Activated CD4-positive, CD25-positive, alpha-beta regulatory T cell (primary cell): ENCODE data around the gene HUS1B.
"Not testable (repeated sequence)": the region's sequence is repeated elsewhere in the genome, so short reads cannot be mapped to it uniquely, and the experiment has no call there.

Experiments
- DNase-seq, 4 experiments: peaks; one replicate each; lab custom pipeline; 2025; lab: John Stamatoyannopoulos, UW

HUS1B gene

DNA sequence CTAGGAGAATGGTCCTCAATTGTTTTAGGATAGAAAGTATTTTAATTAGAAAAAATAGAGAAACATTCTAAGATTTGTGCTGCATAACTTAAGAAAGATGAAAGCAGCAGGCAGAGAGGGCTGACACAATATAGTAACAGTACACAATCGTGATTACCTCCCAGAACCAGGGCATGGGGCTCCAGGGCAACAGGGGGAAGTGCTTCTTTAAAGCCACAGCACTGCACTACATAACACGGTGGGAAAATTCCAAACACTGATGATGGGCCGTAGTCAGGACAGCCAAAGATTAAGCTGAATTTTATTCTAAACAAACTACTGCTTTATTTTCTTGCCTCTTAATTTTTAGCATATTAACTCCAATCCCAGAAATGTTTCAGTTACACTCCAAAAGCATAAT lies 21.6 kb upstream of the HUS1B start:
- no peak for DNase-seq

- DNase-seq: no peak
Observed at GRCh38 chr6:677919-678318, 21.0 kb upstream of the HUS1B start.

DNA sequence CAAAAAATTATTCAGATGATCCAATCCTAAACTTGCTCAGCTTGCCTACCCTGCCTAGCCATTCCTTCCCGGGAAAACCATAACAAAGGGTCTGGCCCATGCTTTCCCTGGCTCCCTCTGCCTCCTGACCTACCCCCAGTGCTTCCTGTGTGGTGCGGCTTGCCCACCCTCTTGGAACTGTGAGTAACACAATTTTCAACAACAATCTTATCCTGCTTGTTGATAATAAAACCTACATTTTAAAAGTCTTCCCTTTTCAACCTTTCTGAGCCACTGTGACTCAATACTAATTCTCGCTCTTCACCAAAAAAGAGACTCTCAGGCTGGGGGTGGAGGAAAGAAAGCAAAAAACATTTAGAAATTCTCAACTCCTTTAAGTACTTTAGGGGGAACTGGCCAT lies 18.1 kb upstream of the HUS1B start:
- no peak for DNase-seq

DNA sequence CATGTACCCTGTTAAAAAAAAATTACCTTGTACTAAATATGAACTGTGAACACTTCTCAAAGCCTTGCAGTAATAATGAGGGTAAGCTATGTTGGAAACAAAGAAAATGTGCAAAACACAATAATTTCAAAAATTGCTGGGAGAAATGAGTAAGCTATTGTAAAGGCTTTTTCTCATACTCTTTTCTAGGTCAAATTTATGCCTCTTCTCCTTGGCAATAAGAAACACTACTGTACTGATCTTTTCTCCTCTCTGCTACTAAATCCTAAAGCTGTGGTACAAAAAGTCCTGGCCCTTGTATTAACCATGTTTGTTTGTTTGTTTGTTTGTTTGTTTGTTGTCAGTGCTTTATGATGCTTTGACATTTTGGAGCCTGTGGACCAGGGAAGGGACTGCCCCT lies 17.5 kb upstream of the HUS1B start:
- DNase-seq: no peak

- no peak for DNase-seq
Observed at GRCh38 chr6:667253-667927, 10.5 kb upstream of the HUS1B start.

DNA sequence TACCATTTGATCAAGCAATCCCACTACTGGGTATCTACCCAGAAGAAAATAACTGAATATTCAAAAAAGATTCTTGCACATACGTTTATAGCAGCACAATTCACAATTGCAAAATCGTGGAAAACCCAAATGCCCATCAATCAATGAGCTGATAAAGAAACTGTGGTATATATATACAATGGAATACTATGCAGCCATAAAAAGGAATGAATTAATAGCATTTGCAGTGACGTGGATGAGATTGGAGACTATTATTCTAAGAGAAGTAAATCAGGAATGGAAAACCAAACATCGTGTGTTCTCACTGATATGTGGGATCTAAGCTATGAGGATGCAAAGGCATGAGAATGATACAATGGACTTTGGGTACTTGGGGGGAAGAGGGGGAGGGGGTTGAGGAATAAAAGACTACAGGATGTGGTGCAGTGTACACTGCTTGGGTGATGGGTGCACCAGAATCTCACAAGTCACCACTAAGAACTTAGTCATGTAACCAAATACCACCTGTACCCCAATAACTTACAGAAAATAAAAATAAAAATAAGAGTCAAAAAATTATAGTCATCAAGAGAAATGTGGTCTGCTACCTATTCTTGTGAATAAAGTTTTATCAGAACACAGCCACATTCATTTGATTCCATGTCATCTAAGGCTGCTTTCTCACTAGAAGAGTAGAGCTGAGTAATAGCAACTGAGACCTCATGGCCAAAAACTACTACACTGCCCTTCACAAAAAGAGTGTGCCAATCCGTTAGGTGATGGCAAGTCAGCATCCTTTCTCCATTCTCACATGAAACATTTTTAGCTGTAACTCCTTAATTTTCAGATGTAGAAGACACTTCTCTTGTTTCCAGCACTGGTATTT lies 8.7 kb upstream of the HUS1B start:
- DNase-seq: no peak

DNA sequence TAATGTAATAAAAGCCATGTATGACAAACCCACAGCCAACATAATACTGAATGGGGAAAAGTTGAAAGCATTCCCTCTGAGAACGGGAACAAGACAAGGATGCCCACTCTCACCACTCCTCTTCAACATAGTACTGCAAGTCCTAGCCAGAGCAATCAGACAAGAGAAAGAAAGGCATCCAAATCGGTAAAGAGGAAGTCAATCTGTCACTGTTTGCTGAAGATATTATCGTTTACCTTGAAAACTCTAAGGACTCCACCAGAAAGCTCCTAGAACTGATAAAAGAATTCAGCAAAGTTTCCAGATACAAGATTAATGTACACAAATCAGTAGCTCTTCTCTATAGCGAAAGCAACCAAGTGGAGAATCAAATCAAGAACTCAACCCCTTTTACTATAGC lies 6.9 kb upstream of the HUS1B start:
- not testable (repeated sequence) for DNase-seq

DNA sequence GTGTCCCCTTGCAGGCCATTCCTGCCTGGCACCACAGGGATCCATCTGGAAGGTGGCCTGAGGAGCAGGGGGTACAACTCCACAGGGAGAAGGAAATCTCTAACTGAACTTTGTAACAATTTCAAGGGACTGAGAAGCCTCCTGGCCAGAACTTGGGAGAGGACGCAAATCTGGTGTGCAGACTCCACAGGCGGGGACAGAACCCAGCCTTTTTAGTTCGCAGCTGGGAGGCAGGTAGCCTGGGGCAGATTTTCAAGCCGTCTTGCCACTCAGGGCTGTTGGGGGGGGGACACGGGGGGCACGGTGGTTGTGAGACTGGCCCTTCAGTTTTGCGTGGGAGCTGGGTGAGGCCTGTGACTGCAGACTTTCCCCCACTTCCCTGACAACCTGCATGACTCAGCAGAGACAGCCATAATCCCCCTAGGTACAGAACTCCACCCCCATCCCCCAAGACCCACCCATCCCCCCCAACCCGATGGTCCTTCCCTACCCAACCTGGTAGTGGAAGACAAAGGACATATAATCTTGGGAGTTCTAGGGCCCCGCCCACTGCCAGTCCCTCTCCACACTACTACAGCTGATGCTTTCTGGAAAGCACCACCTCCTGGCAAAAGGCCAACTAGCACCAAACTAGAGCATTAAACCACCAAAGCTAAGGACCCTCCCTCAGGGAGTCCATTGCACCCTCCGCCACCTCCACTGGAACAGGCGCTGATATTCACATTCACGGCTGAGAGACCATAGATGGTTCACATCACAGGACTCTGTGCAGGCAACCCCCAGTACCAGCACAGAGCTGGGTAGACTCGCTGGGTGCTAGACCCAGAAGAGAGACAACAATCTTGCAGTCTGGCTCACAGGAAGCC lies 3.0 kb upstream of the HUS1B start:
- DNase-seq: no peak

DNA sequence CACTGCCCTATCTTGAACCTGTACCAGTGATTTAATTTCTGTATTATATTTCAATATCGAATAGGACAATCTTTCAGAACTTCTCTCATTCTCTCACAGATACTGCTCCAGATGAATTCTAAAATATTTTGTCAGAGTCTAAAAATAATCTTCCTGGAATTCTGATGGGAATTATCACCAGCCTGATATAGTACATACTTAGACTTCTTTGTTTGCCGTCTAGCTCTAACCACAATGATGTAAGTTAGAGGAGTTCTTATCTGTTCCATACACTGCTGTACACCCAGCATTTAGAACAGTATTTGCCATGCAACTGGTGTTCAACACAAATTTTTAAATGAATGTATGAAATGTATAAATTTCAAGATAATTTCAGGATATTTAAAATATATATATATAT lies 1.3 kb upstream of the HUS1B start:
- DNase-seq: no peak

GRCh38 chr6:657743-658142 lies 843 bp upstream of the HUS1B start:
- DNase-seq: no peak

- DNase-seq: no peak
Observed at GRCh38 chr6:654136-654535, 2.8 kb downstream of the HUS1B start.

DNA sequence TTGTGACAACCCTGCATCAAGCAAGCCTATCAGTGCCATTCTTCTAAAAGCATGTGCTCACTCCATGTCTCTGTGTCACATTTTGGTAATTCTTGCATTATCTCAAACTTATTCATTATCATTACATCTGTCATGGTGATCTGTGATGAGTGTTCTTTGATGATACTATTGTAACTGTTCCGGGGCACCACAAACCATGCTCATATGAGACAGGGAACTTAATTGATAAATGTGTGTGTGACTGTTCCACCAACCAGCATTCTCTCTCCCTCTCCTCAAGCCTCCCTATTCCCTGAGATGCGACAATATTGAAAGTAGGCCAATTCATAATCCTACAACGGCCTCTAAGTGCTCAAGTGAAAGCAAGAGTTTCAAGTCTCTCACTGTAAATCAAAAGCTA lies 4.0 kb downstream of the HUS1B start:
- DNase-seq: no peak

- no peak for DNase-seq
Observed at GRCh38 chr6:650098-650497, 6.8 kb downstream of the HUS1B start.

- no peak for DNase-seq
Observed at GRCh38 chr6:642805-643204, 14.1 kb downstream of the HUS1B start.

DNA sequence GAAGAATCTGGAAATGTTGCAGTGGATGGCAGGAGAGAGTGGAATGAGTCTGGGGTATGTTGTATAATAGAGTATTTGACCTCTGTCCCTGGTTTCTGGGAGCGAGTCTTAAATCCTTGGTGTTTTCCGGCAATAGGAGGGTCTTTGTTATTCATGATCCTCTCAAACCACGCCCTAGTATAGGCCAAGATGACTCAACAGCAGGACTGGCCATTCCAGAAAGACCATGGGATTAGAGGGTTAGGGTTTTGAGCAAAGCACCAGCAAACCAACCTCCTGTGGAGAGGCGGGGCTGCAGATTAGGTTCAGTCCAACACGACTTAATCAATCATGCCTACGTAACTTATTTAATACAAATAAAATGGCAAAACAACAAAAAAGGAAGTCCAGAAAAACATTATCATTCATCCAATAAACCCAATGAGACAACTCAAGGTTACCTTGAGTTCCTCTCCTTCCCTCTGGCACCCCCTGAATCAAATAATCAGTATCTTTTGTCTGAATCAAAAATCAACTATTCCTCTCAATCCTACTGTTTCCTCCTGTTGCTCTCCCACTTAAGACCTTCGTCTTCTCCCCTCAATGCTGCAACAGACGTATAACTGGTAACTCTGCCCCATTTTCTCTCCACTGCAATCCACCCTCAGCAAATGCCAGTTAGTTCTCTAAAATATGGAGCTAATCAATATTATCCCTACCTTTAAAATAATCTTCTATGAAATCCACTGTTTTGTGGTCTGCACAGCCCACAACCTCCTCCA lies 15.5 kb downstream of the HUS1B start:
- DNase-seq: no peak

- no peak for DNase-seq
Observed at GRCh38 chr6:636488-636887, 20.4 kb downstream of the HUS1B start.

DNA sequence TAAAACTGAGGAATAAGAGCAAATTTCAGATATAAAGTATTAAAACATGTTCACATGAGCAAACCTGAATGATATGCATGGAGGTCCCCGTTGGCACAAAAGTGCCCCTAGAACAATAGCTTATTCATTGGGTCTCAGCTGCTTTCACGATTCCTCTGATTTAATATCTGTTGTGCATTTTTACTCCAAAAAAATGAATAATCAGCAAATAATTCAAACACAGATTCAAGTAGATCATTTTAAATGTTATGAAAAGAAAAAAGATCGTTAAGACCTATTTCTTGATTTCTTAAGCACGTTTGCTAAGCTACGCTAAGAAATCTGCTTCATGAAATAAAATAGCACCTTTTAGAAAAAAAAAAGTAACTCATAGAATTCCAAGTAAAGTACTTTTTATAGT lies 21.7 kb downstream of the HUS1B start:
- DNase-seq: no peak

GRCh38 chr6:633611-634010 lies 23.3 kb downstream of the HUS1B start:
- DNase-seq: no peak

DNA sequence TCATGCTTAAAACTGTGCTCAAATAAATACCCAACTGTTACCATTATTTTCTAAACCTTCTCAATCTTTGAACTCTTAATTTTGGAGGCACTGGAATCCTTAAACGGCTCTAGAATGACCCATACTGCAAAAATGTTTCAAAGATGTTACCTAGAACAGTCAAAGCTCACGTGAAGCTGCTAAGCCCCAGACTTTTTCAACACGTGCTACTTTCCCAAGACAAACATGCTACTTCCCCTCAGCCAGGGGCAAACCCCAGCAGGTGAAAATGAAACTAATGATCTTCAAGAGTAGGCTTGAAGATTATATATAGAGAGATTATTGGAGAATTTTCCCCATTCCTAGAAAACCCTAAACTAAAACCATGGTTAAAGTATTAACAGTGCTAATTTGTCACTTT lies 28.1 kb downstream of the HUS1B start:
- no peak for DNase-seq

GRCh38 chr6:626236-626635 lies 30.7 kb downstream of the HUS1B start:
- DNase-seq: no peak

DNA sequence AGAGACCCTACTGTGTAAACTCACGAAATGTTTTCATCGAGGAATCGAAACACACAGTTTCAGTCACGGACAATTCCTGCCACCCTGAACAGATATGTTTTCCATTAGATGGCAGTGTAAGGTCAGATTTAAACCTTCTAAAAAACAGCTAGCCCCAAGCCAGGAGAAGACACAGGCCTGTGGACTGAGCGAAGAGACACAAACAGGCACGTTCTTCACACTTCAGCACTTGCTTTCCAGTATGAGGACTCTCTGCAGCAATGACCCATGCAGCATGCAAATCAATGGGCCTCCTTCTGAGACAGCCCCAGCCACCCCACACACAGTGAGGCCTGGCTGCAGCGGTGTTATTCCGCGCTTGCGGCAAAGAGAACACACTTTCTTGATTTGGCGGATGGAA lies 31.9 kb downstream of the HUS1B start:
- no peak for DNase-seq

DNA sequence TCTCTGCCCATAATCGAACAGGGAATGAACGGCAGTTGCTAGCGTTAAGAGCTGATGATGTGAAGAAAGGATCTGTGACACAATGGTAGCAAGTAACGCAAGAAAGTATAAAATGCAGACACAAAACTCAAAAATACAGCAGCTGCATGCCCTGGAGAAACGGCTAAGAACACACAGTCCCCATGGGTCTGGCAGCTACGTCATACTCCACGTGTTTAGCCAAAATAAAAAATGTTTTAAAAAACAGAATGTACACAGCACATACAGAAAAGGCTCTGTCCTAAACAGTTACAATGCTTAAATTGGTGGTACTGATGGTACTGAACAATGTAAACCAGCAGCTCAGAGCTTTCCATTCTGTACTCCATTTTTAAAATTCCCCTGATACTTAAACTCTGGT lies 34.4 kb downstream of the HUS1B start:
- DNase-seq: no peak
